HepG2 (cell line): Measurements from ENCODE around the gene ZDHHC7. TPM values are rescaled to one million over a fixed set of nuclear protein-coding genes. Genes with fewer than 3 reads are reported as not detected.

ENCODE experiments used
- ARID2 ChIP-seq: sonication (generic); formaldehyde crosslinking; IDR thresholded peaks from 2 replicates; pipeline ENCODE4 v1.8.1; 2022; ENCODE audit warnings: mild to moderate bottlenecking, missing genetic modification reagents, borderline replicate concordance
- FIP1L1 ChIP-seq: fragments of 200-400 bp; formaldehyde crosslinking; IDR thresholded peaks from 2 replicates; pipeline ENCODE4 v1.6.1; 2018; ENCODE audit warnings: low read depth, mild to moderate bottlenecking, low read length, moderate library complexity, borderline replicate concordance; ENCODE audit not compliant: insufficient read depth
- GABPA ChIP-seq, 2 experiments: IDR thresholded peaks; 2 replicates each; pipeline ENCODE4 v1.6.1; 2011 to 2016; ENCODE audit warnings: low read depth in 2 of 2, low read length in 1 of 2, missing biosample characterization in 1 of 2, missing genetic modification characterization in 1 of 2
- GATAD1 ChIP-seq: IDR thresholded peaks from 2 replicates; pipeline ENCODE4 v1.6.1; 2016; ENCODE audit warnings: missing genetic modification reagents, missing compliant biosample characterization
- HIVEP1 ChIP-seq: sonication (generic); formaldehyde crosslinking; IDR thresholded peaks from 2 replicates; pipeline ENCODE4 v1.4.0; 2020; ENCODE audit warnings: mild to moderate bottlenecking, missing genetic modification reagents
- IKZF5 ChIP-seq: IDR thresholded peaks from 2 replicates; pipeline ENCODE4 v1.6.1; 2018; ENCODE audit warnings: missing genetic modification reagents, mild to moderate bottlenecking, missing compliant biosample characterization
- ISX ChIP-seq: sonication (generic); formaldehyde crosslinking; conservative IDR thresholded peaks from 2 replicates; pipeline ENCODE4 v1.5.0; 2020; ENCODE audit warnings: missing genetic modification reagents
- KAT7 ChIP-seq: IDR thresholded peaks from 2 replicates; pipeline ENCODE4 v1.6.1; 2018; ENCODE audit warnings: borderline replicate concordance, missing compliant biosample characterization
- NFAT5 ChIP-seq: sonication (generic); formaldehyde crosslinking; IDR thresholded peaks from 2 replicates; pipeline ENCODE4 v1.4.0; 2020; ENCODE audit warnings: missing genetic modification reagents
- THRA ChIP-seq: sonication (generic); formaldehyde crosslinking; IDR thresholded peaks from 2 replicates; pipeline ENCODE4 v1.4.0; 2020; ENCODE audit warnings: missing genetic modification reagents, borderline replicate concordance
- ZC3H13 ChIP-seq: sonication (generic); formaldehyde crosslinking; IDR thresholded peaks from 2 replicates; pipeline ENCODE4 v1.8.1; 2023; ENCODE audit warnings: mild to moderate bottlenecking, missing genetic modification reagents, moderate library complexity
- ZNF780A ChIP-seq: sonication (generic); formaldehyde crosslinking; IDR thresholded peaks from 2 replicates; pipeline ENCODE4 v1.8.0; 2022; ENCODE audit warnings: mild to moderate bottlenecking, missing genetic modification reagents, moderate library complexity
- polyA plus RNA-seq, 8 experiments: library from polyadenylated mRNA; depleted of rRNA in 3 of 8; stranded (reverse) in 7 of 8; unstranded in 1 of 8; fragments of >200 nt; fragmentation: Illumina TruSeq in 4 of 8; extraction: Trizol in 4 of 8; gene quantifications; 2 replicates each; pipeline versions ENCODE4 v1.2.1 to v1.2.3, GENCODE V29; 2011 to 2016; ENCODE audit warnings: low read depth in 4 of 8, missing spikeins in 1 of 8, mixed read lengths in 1 of 8; ENCODE audit not compliant: insufficient read depth in 1 of 8
- total RNA-seq, 5 experiments: library from RNA; depleted of rRNA; stranded (reverse); fragments of >200 nt; fragmentation: Illumina TruSeq; extraction: Trizol; gene quantifications; 2 replicates each; pipeline ENCODE4 v1.2.3, GENCODE V29; 2016; ENCODE audit warnings: low read depth in 1 of 5
- TF ChIP-seq, protein P1 (sequence below): sonication (generic); formaldehyde crosslinking; IDR thresholded peaks from 2 replicates; pipeline ENCODE4 v1.4.0; 2020; ENCODE audit warnings: mild to moderate bottlenecking, missing genetic modification reagents

ZDHHC7 gene
- total and polyA plus RNA-seq, 2 of the 13 experiments (the other 11 are each of a cell fraction or from before 2014, with no cell fraction given), result 46.8 to 67.6 TPM

DNA sequence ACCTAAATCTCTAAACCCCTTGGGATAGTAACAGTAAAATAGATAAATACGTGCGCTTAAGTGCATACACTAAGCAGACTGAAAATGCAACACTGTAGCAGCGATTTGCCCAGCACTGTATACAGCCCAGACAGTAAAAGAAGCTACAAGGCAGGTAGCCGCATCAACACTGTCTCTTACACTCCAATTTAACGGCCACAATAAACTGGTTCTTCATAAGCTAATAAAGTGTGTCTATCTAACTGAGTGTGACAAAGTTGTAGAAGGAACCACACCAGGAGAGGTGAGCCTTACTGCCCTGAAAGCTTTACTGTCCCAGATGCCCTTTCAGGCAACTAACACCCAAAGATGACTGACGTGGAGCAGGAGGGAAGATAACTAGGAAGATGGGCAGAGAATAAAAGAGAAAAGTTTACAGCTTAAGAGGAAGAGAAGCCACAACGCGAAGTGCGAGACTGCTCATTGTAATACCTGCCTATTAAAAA is 847 bp downstream of the ZDHHC7 start (continued):
- TF ChIP-seq, protein P1, sequence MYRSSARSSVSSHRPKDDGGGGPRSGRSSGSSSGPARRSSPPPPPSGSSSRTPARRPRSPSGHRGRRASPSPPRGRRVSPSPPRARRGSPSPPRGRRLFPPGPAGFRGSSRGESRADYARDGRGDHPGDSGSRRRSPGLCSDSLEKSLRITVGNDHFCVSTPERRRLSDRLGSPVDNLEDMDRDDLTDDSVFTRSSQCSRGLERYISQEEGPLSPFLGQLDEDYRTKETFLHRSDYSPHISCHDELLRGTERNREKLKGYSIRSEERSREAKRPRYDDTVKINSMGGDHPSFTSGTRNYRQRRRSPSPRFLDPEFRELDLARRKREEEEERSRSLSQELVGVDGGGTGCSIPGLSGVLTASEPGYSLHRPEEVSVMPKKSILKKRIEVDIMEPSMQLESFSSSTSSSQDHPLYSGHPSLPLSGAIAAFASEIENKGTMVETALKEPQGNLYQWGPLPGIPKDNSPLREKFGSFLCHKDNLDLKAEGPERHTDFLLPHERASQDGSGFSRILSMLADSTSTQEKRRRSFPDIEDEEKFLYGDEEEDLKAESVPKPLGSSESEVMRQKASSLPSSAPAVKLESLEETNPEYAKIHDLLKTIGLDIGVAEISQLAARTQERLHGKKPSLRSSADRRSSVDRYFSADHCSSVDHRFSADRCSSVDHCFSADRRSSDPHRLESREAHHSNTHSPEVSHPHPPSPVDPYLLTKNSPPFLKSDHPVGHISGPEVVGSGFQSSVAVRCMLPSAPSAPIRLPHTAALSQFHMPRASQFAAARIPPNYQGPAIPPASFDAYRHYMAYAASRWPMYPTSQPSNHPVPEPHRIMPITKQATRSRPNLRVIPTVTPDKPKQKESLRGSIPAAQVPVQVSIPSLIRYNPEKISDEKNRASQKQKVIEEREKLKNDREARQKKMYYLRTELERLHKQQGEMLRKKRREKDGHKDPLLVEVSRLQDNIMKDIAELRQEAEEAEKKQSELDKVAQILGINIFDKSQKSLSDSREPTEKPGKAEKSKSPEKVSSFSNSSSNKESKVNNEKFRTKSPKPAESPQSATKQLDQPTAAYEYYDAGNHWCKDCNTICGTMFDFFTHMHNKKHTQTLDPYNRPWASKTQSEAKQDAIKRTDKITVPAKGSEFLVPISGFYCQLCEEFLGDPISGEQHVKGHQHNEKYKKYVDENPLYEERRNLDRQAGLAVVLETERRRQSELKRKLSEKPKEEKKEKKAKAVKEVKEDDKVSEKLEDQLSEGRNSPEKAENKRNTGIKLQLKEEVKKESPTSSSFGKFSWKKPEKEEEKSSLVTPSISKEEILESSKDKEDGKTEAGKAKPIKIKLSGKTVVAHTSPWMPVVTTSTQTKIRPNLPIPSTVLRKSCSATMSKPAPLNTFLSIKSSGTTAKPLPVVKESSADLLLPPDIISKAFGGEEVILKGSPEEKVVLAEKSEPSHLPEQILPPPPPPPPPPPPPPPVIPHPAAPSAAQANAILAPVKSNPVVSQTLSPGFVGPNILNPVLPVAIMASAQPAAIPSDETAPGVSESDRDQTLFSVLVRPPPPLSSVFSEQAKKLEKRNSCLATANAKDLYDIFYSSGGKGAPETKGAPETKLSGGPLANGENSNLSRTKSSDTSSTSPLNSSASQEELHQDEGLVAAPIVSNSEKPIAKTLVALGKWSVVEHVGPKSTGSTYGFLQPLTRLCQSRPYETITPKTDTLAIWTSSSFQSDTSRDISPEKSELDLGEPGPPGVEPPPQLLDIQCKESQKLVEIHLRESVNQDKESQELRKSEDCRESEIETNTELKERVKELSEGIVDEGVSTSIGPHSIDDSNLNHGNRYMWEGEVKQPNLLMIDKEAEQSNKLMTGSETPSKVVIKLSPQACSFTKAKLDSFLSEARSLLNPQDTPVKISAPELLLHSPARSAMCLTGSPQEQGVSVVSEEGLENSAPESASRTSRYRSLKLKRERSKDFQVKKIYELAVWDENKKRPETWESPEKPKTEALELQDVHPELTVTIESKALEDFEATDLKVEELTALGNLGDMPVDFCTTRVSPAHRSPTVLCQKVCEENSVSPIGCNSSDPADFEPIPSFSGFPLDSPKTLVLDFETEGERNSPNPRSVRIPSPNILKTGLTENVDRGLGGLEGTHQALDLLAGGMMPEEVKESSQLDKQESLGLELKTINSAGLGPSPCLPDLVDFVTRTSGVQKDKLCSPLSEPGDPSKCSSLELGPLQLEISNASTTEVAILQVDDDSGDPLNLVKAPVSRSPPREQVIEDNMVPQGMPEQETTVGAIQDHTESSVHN (CRISPR knock-in tag), result no peak
- TF ChIP-seq ZNF780A (no peak), KAT7 (CRISPR knock-in tag) (no peak), THRA (CRISPR knock-in tag) (no peak), GABPA (IDR thresholded peaks at IDR 0.05; ENCODE audit: low read depth, low read length) (no peak), GABPA (CRISPR knock-in tag; IDR thresholded peaks at IDR 0.05; ENCODE audit: low read depth) (0 out of 2 replicates have a peak, but pooled peaks have one; percentile 31), GATAD1 (CRISPR knock-in tag) (no peak), ZC3H13 (CRISPR knock-in tag) (0 out of 2 replicates have a peak, but pooled peaks have one; percentile 24), IKZF5 (no peak), FIP1L1 (no peak), HIVEP1 (CRISPR knock-in tag) (no peak), ISX (CRISPR knock-in tag) (no peak), ARID2 (CRISPR knock-in tag) (0 out of 2 replicates have a peak, but pooled peaks have one; percentile 55), NFAT5 (no peak)
